Body of pancreas (tissue), 4 donors: ENCODE results near the gene SSU72. TPM values are rescaled to one million over a fixed set of nuclear protein-coding genes. Genes with fewer than 3 reads are reported as not detected.

Experiments used
- ATAC-seq: fragments of 150-250 bp; one replicate; pipeline ENCODE4 v1.9.1; 2016
- DNase-seq, 4 donors: peaks; one replicate each; pipeline ENCODE4 v3.0.0-alpha.2; 2019
- H3K27ac ChIP-seq, 4 donors: fragments of 200-600 bp; sonication (generic); 1 replicate in 3 of 4; 2 replicates in 1 of 4; pipeline versions ENCODE4 v1.5.1 to v1.6.1; 2016 to 2019; ENCODE audit warnings: mild to moderate bottlenecking in 1 of 4, mixed read lengths in 1 of 4, moderate library complexity in 1 of 4
- H3K27me3 ChIP-seq, 2 donors: fragments of 200-600 bp; sonication (generic); one replicate each; pipeline ENCODE4 v1.6.0; 2016; ENCODE audit warnings: mild to moderate bottlenecking in 1 of 2
- H3K36me3 ChIP-seq, 2 donors: fragments of 200-600 bp; sonication (generic); replicated peaks in 1 of 2; 2 replicates each; pipeline ENCODE4 v1.5.1; 2016; ENCODE audit warnings: low read depth in 2 of 2; ENCODE audit not compliant: insufficient read depth in 1 of 2
- H3K4me1 ChIP-seq: fragments of 200-600 bp; sonication (generic); one replicate; pipeline ENCODE4 v1.6.0; 2016
- H3K4me3 ChIP-seq, 2 donors: fragments of 200-600 bp; sonication (generic); 1 replicate in 1 of 2; 2 replicates in 1 of 2; pipeline ENCODE4 v1.5.1; 2016 to 2019
- H3K9me3 ChIP-seq, 3 donors: fragments of 200-600 bp; sonication (generic); 1 replicate in 2 of 3; 2 replicates in 1 of 3; pipeline ENCODE4 v1.5.1; 2016
- CTCF ChIP-seq, 7 experiments: fragments of 450-650 bp in 4 of 7; fragments of 200-600 bp in 3 of 7; sonication (generic) in 3 of 7; IDR thresholded peaks; one replicate each; pipeline ENCODE4 v1.5.1; 2016 to 2019; ENCODE audit warnings: antibody characterized with exemption in 7 of 7
- POLR2A ChIP-seq, 3 donors: fragments of 450-650 bp; IDR thresholded peaks; one replicate each; pipeline ENCODE4 v1.6.1; 2016; ENCODE audit warnings: antibody characterized with exemption in 3 of 3, mild to moderate bottlenecking in 2 of 3
- WGBS, 2 donors: methylation state at CpG; one replicate each; pipeline ENCODE4 v1.1.5; 2017; 5-methylcytosine and 5-hydroxymethylcytosine counted together
- intact Hi-C: fragments of 100-400 bp; cut with DNase I; formaldehyde crosslinking; loops from one replicate; pipeline ENCODE4 v1.15.1; 2023
- total RNA-seq, 2 donors: library from RNA; depleted of rRNA; stranded (reverse); fragments of >200 nt; gene quantifications; one replicate each; pipeline ENCODE4 v1.1.0, GENCODE V29; 2016

The SSU72 gene
- total RNA-seq, 2 donors from 2014 or later, result 82.1 to 113 TPM

- H3K27me3 ChIP-seq, result no peaks in the 10 kb centered on the region
- ATAC-seq (no peak), DNase-seq (no peak)
- H3K9me3 ChIP-seq, result no peaks in the 10 kb centered on the region
- TF ChIP-seq POLR2A (IDR thresholded peaks at IDR 0.05) (no peak), CTCF (IDR thresholded peaks at IDR 0.05) (no peak)
- intact Hi-C loops, result no loop called here
- H3K4me3 ChIP-seq, result no peak overlapping the region
- H3K36me3 ChIP-seq, result no peaks in the 10 kb centered on the region
- WGBS, 2 donors, result 75 to 85% methylated on average over 4 to 13 of the region's 13 CpGs
- H3K4me1 ChIP-seq, result peaks cover 17% of the 10 kb centered on the region
- H3K27ac ChIP-seq, result no peak overlapping the region
These were observed 20.1 kb downstream of the SSU72 start for GRCh38 chr1:1554550-1554925.

GRCh38 chr1:1553821-1554494, 20.7 kb downstream of the SSU72 start:
- Histone ChIP-seq H3K4me1 (peaks cover 17% of the 10 kb centered on the region), H3K27ac (no peak overlapping the region), H3K4me3 (no peak overlapping the region), H3K27me3 (no peaks in the 10 kb centered on the region), H3K9me3 (no peaks in the 10 kb centered on the region), H3K36me3 (no peaks in the 10 kb centered on the region)
- intact Hi-C loops, result no loop called here
- no peak for ATAC-seq
- WGBS, 2 donors, result 86 to 91% methylated on average over 31 to 35 of the region's 35 CpGs
- TF ChIP-seq POLR2A (IDR thresholded peaks at IDR 0.05) (no peak), CTCF (IDR thresholded peaks at IDR 0.05) (no peak)
- DNase-seq, result no peak

- H3K27me3 ChIP-seq, result no peaks in the 10 kb centered on the region
- ATAC-seq (no peak), DNase-seq (no peak)
- H3K4me3 ChIP-seq, result no peak overlapping the region
- peaks cover 17% of the 10 kb centered on the region for H3K4me1 ChIP-seq
- no peaks in the 10 kb centered on the region for H3K9me3 ChIP-seq
- intact Hi-C loops, result no loop called here
- no peak overlapping the region for H3K27ac ChIP-seq
- no peaks in the 10 kb centered on the region for H3K36me3 ChIP-seq
- 67% methylated on average over 10 of the region's 10 CpGs; no CpG with 5 or more reads in 1 of the 2 donors for WGBS, 2 donors
- TF ChIP-seq CTCF (IDR thresholded peaks at IDR 0.05) (no peak), POLR2A (IDR thresholded peaks at IDR 0.05) (no peak)
These were observed 22.4 kb downstream of the SSU72 start for GRCh38 chr1:1552263-1552639.

DNA sequence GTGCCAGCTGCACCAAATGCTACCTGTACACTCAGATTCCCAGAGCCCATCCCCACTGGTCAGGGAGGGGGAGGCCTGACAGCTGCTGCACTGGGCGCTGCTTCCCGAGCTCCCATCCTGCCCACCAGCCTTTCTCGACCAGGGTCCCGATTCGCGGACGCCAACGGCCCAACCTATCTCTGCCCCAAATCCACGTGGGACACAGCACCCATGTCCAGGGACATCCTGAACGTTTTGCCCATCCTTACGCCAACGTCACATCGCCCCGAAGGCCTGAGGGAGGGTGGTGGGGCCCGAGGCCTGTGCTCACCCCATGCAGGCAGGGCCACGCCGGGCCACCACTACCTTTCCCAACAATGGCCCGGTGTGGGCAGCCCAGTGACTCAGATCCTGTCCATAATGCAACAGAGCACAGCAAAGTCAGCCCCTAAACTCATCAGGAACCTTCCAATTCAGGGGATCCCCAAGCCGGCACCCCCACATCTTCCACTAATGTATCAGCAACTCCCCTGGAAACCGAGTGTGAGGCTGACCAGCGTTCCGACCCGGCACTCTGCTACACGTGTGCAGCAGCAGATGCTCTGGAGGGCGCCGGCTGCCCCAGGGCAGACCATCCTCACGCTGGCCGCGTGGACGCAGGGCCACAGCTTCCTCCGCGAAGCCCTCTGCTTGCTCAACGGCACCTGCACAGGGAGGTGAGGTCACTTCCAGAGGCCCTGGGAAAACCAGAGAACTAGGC, 23.0 kb downstream of the SSU72 start:
- Histone ChIP-seq H3K4me1 (peaks cover 17% of the 10 kb centered on the region), H3K4me3 (no peak overlapping the region), H3K27ac (peak overlapping the region in 1 of 4 donors; percentile 18), H3K36me3 (no peaks in the 10 kb centered on the region), H3K27me3 (no peaks in the 10 kb centered on the region), H3K9me3 (no peaks in the 10 kb centered on the region)
- DNase-seq, result peak in 1 of 4 donors; percentile 45
- intact Hi-C loops, result no loop called here
- TF ChIP-seq POLR2A (IDR thresholded peaks at IDR 0.05) (no peak), CTCF (IDR thresholded peaks at IDR 0.05) (no peak)
- ATAC-seq, result peak; percentile 21
- WGBS, 2 donors, result 65 to 69% methylated on average over 12 to 33 of the region's 33 CpGs
